ENCODE data around the gene FERMT2. TPM values are rescaled to one million over a fixed set of nuclear protein-coding genes. Genes with fewer than 3 reads are reported as not detected.

The FERMT2 gene
- total RNA-seq, 1 experiment from 2014 or later = 33.3 TPM

GRCh38 chr14:52840877-52841276 is 110.0 kb downstream of the FERMT2 start:
- Histone ChIP-seq H3K36me3 (ENCODE audit: control insufficient read depth, insufficient read depth, low read length) (no peaks in the 10 kb centered on the region), H3K4me3 (ENCODE audit: low read depth in 2 of 2, low read length in 2 of 2) (no peak overlapping the region), H3K9me3 (ENCODE audit: control insufficient read depth, insufficient read depth, low read depth, low read length) (no peaks in the 10 kb centered on the region), H3K4me1 (ENCODE audit: control insufficient read depth, insufficient read depth, low read length) (no peaks in the 10 kb centered on the region), H3K27me3 (ENCODE audit: control insufficient read depth, insufficient read depth, low read length) (no peaks in the 10 kb centered on the region), H3K27ac (ENCODE audit: low read length) (no peak overlapping the region)
- in situ Hi-C loops (cut with HindIII; ENCODE audit: low pct_unique_long_range_greater_than_20kb, low sequenced_read_pairs) = no loop called here
- ATAC-seq (0 out of 2 replicates have a peak, but pooled peaks have one; percentile 51), DNase-seq (ENCODE audit: low read depth, low spot score) (no peak)
- TF ChIP-seq REST (IDR thresholded peaks at IDR 0.05; ENCODE audit: insufficient read depth in 1 of 2, low read depth in 2 of 2, low read length in 1 of 2) (no peak), POLR2AphosphoS5 (IDR thresholded peaks at IDR 0.05; ENCODE audit: low read depth, low read length) (no peak), CTCF (IDR thresholded peaks at IDR 0.05) (no peak), TCF7L2 (IDR thresholded peaks at IDR 0.05; ENCODE audit: low read depth, low read length) (no peak), SIN3A (IDR thresholded peaks at IDR 0.05; ENCODE audit: borderline replicate concordance, insufficient read depth, low read depth, low read length) (no peak)
- intact Hi-C loops (cut with micrococcal nuclease; ENCODE audit: unreplicated experiment) = no loop called here
- no TSS peak for BruUV-seq (replicated peaks)
- ChIA-PET POLR2A (no interaction called here), CTCF (no interaction called here)

- TF ChIP-seq REST (IDR thresholded peaks at IDR 0.05; ENCODE audit: insufficient read depth in 1 of 2, low read depth in 2 of 2, low read length in 1 of 2) (no peak), TCF7L2 (IDR thresholded peaks at IDR 0.05; ENCODE audit: low read depth, low read length) (no peak)
- intact Hi-C loops (cut with micrococcal nuclease; ENCODE audit: unreplicated experiment) = no loop called here
- Histone ChIP-seq H3K36me3 (ENCODE audit: control insufficient read depth, insufficient read depth, low read length) (no peaks in the 10 kb centered on the region), H3K27me3 (ENCODE audit: control insufficient read depth, insufficient read depth, low read length) (no peaks in the 10 kb centered on the region), H3K4me1 (ENCODE audit: control insufficient read depth, insufficient read depth, low read length) (no peaks in the 10 kb centered on the region), H3K9me3 (ENCODE audit: control insufficient read depth, insufficient read depth, low read depth, low read length) (no peaks in the 10 kb centered on the region), H3K4me3 (ENCODE audit: low read depth in 2 of 2, low read length in 2 of 2) (no peak overlapping the region), H3K27ac (ENCODE audit: low read length) (no peak overlapping the region)
- DNase-seq (ENCODE audit: low read depth, low spot score) = no peak
- no peak for ATAC-seq
- BruUV-seq (replicated peaks) = no TSS peak
- CTCF ChIA-PET = no interaction called here
- in situ Hi-C loops (cut with HindIII; ENCODE audit: low pct_unique_long_range_greater_than_20kb, low sequenced_read_pairs) = no loop called here
- POLR2A ChIA-PET = no interaction called here
These were observed 113.4 kb downstream of the FERMT2 start for GRCh38 chr14:52837451-52837850.
